ENCODE results near the gene SLF2. TPM values are rescaled to one million over a fixed set of nuclear protein-coding genes. Genes with fewer than 3 reads are reported as not detected.

Gene SLF2
- polyA plus RNA-seq, 3 donors = 33.4 to 45.6 (median 36.9) TPM

GRCh38 chr10:100983868-100984671 lies 71.3 kb downstream of the SLF2 start:
- no peak for DNase-seq (ENCODE audit: extremely low read depth in 1 of 11, low read depth in 9 of 11, low spot score in 4 of 11)

GRCh38 chr10:100984672-100985177 lies 72.0 kb downstream of the SLF2 start:
- DNase-seq (ENCODE audit: extremely low read depth in 1 of 11, low read depth in 9 of 11, low spot score in 4 of 11) = no peak

- no peak for DNase-seq (ENCODE audit: extremely low read depth in 1 of 11, low read depth in 9 of 11, low spot score in 4 of 11)
These were observed 72.6 kb downstream of the SLF2 start for GRCh38 chr10:100985336-100985735.

- no peak for DNase-seq (ENCODE audit: extremely low read depth in 1 of 11, low read depth in 9 of 11, low spot score in 4 of 11)
These were observed 73.8 kb downstream of the SLF2 start for GRCh38 chr10:100986623-100986951.

GRCh38 chr10:100986952-100987684 lies 74.4 kb downstream of the SLF2 start, which contains the start of the genes MRPL43 and TWNK:
Gene MRPL43, minus strand, starts transcription at chr10:100987497. Its CDS starts 54 bp downstream, at chr10:100987443.
Gene TWNK, plus strand, starts transcription at chr10:100987543. Its CDS starts 668 bp downstream, at chr10:100988211.
- peak in 9 of 11 donors; percentile 57 to 80 (median 76) for DNase-seq (ENCODE audit: extremely low read depth in 1 of 11, low read depth in 9 of 11, low spot score in 4 of 11)

GRCh38 chr10:100987685-100988049 lies 74.9 kb downstream of the SLF2 start:
- DNase-seq (ENCODE audit: extremely low read depth in 1 of 11, low read depth in 9 of 11, low spot score in 4 of 11) = no peak

- DNase-seq (ENCODE audit: extremely low read depth in 1 of 11, low read depth in 9 of 11, low spot score in 4 of 11) = no peak
These were observed 75.4 kb downstream of the SLF2 start for GRCh38 chr10:100988166-100988565.

GRCh38 chr10:100989088-100989487 lies 76.3 kb downstream of the SLF2 start:
- no peak for DNase-seq (ENCODE audit: extremely low read depth in 1 of 11, low read depth in 9 of 11, low spot score in 4 of 11)

GRCh38 chr10:100993986-100994708 lies 81.4 kb downstream of the SLF2 start:
- DNase-seq (ENCODE audit: extremely low read depth in 1 of 11, low read depth in 9 of 11, low spot score in 4 of 11) = no peak

GRCh38 chr10:100995181-100995580 lies 82.4 kb downstream of the SLF2 start:
- no peak for DNase-seq (ENCODE audit: extremely low read depth in 1 of 11, low read depth in 9 of 11, low spot score in 4 of 11)

GRCh38 chr10:100996678-100997359 lies 84.1 kb downstream of the SLF2 start:
- DNase-seq (ENCODE audit: extremely low read depth in 1 of 11, low read depth in 9 of 11, low spot score in 4 of 11) = no peak

- DNase-seq (ENCODE audit: extremely low read depth in 1 of 11, low read depth in 9 of 11, low spot score in 4 of 11) = peak in 3 of 11 donors; percentile 54 to 58 (median 57)
These were observed 84.8 kb downstream of the SLF2 start for GRCh38 chr10:100997360-100998182.

GRCh38 chr10:100998183-100998990 lies 85.6 kb downstream of the SLF2 start:
- peak in 9 of 11 donors; percentile 77 to 89 (median 84) for DNase-seq (ENCODE audit: extremely low read depth in 1 of 11, low read depth in 9 of 11, low spot score in 4 of 11)

GRCh38 chr10:100998991-100999741 lies 86.4 kb downstream of the SLF2 start:
- peak in 8 of 11 donors; percentile 64 to 83 (median 72) for DNase-seq (ENCODE audit: extremely low read depth in 1 of 11, low read depth in 9 of 11, low spot score in 4 of 11)

GRCh38 chr10:100999742-101000126 lies 87.0 kb downstream of the SLF2 start, which contains the start of gene LZTS2:
Gene LZTS2, plus strand, starts transcription at chr10:100999808. Its CDS starts 2,731 bp downstream, at chr10:101002539.
- DNase-seq (ENCODE audit: extremely low read depth in 1 of 11, low read depth in 9 of 11, low spot score in 4 of 11) = peak in 2 of 11 donors; percentile 80 to 81

GRCh38 chr10:101000127-101000914 lies 87.6 kb downstream of the SLF2 start:
- no peak for DNase-seq (ENCODE audit: extremely low read depth in 1 of 11, low read depth in 9 of 11, low spot score in 4 of 11)

All from renal cortex interstitium (tissue), 11 donors.